NCI-H226 (cell line): ENCODE results near the gene PAK5.

Experiments used
- DNase-seq: peaks from one replicate; pipeline ENCODE4 v3.0.0-alpha.2; 2015

Gene PAK5

GRCh38 chr20:9613871-9614270 is 225.0 kb downstream of the PAK5 start:
- DNase-seq = no peak

GRCh38 chr20:9611921-9612320 is 227.0 kb downstream of the PAK5 start:
- no peak for DNase-seq

DNA sequence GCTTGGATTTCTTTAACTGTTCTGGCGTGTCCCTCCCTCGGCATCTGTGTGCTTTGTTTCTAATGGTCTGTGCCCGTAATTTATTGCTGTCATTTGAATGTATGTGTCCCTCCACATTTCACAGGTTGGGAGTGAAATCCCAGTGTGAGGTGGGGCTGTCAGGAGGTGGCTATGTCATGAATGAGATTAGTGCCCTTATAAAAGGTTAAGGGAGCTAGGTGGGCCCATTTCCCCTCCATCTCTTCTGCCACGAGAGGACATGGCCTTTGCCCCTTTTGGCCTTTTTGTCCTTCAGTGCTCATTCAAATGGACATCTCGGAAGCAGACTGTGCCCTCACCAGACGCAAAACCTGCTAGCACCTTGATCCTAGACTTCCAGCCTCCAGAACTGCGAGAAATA is 228.2 kb downstream of the PAK5 start:
- DNase-seq = no peak

GRCh38 chr20:9609887-9610502 is 228.9 kb downstream of the PAK5 start:
- no peak for DNase-seq

- DNase-seq = no peak
Measured at GRCh38 chr20:9608639-9609340, 230.1 kb downstream of the PAK5 start.

DNA sequence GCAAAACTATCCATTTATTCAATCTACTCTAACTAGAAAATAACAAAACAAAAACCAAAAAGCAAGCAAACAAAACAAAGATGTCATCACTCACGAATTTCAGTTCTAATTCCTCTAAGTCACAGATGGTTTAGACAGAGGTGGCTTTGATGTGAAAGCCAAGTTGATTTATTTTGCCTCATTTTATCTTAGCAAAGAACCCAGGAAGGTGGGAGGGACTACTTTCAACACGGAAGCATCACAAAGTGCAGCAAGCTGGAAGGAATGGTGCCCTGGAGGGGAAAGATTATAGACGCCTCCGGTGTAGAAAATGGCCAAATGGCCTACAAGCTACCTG is 236.1 kb downstream of the PAK5 start:
- no peak for DNase-seq

GRCh38 chr20:9600562-9600961 is 238.3 kb downstream of the PAK5 start:
- DNase-seq = no peak

GRCh38 chr20:9597547-9597946 is 241.3 kb downstream of the PAK5 start:
- DNase-seq = no peak

- DNase-seq = no peak
Measured at GRCh38 chr20:9595763-9596162, 243.1 kb downstream of the PAK5 start.

DNA sequence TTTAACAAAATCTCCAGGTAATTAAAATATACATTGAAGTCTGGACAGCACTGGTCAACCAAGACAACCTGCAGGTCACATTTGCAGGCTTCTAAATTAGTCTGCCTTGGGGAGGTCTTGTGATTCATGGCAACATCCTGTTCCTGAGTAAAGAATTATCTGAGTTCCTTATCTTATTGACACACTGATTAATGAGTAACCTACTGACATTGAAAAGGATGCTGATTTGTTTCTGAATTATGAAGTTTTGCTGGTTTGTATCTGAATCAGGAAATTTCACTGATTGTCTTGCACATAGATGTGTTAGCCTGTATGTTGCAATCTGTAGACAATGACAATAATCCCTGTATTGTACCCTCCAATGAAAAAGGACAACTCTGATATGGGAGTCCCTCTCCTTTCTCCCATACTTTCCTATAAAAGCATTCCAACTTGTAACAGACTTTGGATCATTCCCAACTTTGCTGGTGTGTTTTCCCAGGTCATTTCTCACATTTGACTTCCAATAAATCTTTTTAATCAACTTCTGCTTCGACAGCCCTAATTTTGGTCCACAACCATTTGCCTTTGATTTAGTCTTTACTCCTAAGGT is 244.5 kb downstream of the PAK5 start:
- no peak for DNase-seq

GRCh38 chr20:9592419-9592818 is 246.5 kb downstream of the PAK5 start:
- DNase-seq = no peak

DNA sequence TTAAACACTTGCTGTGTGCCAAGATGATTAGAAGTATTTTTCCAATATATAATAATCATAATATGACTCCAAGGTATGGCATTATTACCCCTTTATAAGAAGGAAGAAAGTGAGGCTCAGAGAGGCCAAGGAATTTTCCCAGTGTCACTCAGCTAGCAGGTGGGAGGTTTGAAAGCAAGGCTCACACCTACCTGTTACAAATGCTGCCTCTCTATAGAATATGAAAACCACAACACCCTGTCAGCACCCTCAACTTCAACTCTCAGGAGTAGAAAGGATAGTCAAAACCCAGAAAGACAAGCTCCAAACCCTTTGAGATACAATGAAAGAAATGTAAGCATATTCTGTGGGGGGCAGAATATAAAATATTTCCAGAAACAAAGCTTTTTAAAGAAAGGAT is 247.8 kb downstream of the PAK5 start:
- DNase-seq = no peak

DNA sequence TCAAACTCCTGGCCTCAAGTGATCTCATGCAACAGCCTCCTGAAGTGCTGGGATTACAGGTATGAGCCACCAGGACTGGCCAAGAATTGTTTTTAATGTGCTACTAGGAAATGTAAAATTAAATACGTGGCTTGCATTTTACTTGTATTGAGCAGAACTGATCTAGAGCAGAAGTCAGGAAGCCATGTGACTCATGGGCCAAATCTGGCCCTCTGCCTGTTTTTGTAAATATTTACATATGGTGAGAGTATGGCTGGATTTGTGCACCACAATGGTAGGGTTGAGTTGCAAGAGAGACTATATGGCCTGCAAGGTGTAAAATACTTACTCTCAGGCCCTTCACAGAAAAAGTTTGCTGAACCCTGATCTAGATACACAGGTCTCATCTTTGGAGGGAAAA is 248.7 kb downstream of the PAK5 start:
- DNase-seq = no peak

- DNase-seq = no peak
Measured at GRCh38 chr20:9588706-9589105, 250.2 kb downstream of the PAK5 start.

DNA sequence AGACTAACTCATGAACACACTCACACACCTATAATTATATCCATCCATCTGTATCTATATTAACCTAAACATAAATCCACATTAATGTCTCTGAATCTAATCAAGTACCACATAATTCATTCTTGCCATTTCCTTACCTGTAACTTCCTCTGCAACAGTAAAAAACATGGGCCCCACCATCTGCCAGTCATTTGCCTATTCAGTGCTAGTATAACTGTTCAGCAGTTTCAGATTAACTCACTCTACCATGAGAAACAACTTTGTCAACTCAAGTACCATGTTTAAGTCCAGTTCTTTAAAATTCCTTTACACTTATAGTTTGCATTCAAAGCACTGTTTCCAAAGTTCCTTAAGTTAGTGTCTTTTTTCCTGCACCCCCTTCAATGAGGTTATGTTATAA is 255.7 kb downstream of the PAK5 start:
- DNase-seq = no peak

GRCh38 chr20:9582137-9582536 is 256.7 kb downstream of the PAK5 start:
- no peak for DNase-seq

DNA sequence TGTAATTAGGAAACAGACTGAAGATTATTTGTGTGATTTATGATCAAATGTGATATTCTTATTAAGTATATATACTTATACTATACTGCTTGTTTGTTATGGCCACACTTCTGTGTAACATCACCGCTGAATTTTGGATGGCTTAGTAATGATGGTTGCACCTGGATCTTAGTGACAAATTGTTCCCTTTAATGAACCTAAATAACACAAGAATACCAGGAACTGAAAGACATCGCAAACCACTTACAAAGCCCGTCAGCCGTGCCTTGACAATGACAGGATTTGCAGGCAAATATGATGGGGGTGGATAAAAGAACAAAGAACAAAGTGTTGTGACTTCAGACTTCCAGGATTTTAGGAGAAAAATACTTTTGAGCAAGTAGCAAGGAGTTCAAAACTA is 257.4 kb downstream of the PAK5 start:
- DNase-seq = no peak

GRCh38 chr20:9578594-9578993 is 260.3 kb downstream of the PAK5 start:
- DNase-seq = no peak

- DNase-seq = no peak
Measured at GRCh38 chr20:9577397-9577796, 261.5 kb downstream of the PAK5 start.

GRCh38 chr20:9576695-9577094 is 262.2 kb downstream of the PAK5 start:
- DNase-seq = no peak

DNA sequence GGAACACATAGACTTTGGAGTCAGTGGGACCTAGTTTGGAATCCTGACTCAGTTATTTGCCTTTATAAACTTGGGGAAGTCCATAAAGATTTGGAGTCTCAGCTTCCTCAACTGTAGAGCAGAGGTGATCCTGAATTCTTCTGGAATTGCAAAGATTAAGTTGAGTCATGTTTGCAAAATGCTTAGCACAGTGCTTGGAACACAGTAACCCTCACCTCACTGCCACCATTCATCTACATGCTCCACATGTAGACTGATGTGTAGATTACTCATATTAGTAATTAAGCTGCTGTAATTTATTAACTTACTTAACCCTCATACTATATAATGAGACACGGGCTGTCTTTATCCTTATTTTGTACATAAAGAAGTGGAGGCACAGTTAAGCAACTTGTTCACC is 263.0 kb downstream of the PAK5 start:
- DNase-seq = no peak

- DNase-seq = no peak
Measured at GRCh38 chr20:9574776-9575175, 264.1 kb downstream of the PAK5 start.

- DNase-seq = no peak
Measured at GRCh38 chr20:9574181-9574580, 264.7 kb downstream of the PAK5 start.

- DNase-seq = no peak
Measured at GRCh38 chr20:9573335-9574151, 265.3 kb downstream of the PAK5 start.
